BE2C (cell line): ENCODE measurements around the gene ADAM10.
"Not testable (repeated sequence)": the region's sequence is repeated elsewhere in the genome, so short reads cannot be mapped to it uniquely, and the experiment has no call there.

ENCODE experiments used
- DNase-seq: peaks from one replicate; pipeline ENCODE4 v3.0.0-alpha.2; 2020
- H3K27me3 ChIP-seq: fragments of 250-450 bp; sonication (Bioruptor Pico); 2 replicates; pipeline ENCODE4 v1.5.1; 2020; ENCODE audit warnings: mild to moderate bottlenecking
- H3K36me3 ChIP-seq: fragments of 250-450 bp; sonication (Bioruptor Pico); 2 replicates; pipeline ENCODE4 v1.5.1; 2020; ENCODE audit warnings: mild to moderate bottlenecking
- H3K4me1 ChIP-seq: fragments of 250-450 bp; sonication (Bioruptor Pico); 2 replicates; pipeline ENCODE4 v1.5.1; 2020
- H3K4me3 ChIP-seq: 2 replicates; pipeline ENCODE4 v1.5.1; 2011; ENCODE audit warnings: low read depth, low read length
- H3K9me3 ChIP-seq: fragments of 250-450 bp; sonication (Bioruptor Pico); 2 replicates; pipeline ENCODE4 v1.5.1; 2020
- CTCF ChIP-seq: IDR thresholded peaks from 2 replicates; pipeline ENCODE4 v1.5.1; 2012; ENCODE audit warnings: mild to moderate bottlenecking, low read depth, low read length

Gene ADAM10

DNA sequence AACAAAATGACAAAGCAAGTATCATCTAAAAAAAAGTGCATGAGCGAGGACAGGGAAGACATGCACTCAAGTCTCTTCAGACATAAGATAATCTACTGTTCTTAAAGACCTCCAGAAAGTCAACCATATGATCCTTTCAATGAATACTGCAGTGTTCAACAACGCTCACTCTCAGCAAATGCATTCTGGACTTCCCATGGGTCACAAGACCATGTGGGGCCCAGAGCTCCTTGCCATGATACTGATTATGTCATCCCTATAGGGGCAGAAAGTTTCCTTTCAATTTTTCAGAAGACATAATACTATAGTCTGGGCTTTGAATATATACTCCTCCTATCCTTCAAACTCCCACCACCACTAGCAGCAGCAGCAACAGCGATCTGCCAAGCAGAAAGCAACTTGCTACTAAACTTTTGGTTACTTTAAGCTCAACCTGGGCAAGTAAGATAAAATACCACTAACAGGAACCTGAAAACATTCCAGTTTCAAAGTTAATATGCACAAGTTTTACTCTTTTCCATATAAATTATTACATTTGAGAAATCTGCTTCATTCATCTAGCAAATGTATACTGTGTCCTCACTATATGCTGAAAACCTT is 143.5 kb downstream of the ADAM10 start:
- Histone ChIP-seq H3K4me3 (no peak overlapping the region), H3K9me3 (no peaks in the 10 kb centered on the region), H3K4me1 (no peaks in the 10 kb centered on the region), H3K27me3 (no peaks in the 10 kb centered on the region), H3K36me3 (peaks cover 14% of the 10 kb centered on the region)
- no peak for TF ChIP-seq CTCF
- DNase-seq, result no peak

DNA sequence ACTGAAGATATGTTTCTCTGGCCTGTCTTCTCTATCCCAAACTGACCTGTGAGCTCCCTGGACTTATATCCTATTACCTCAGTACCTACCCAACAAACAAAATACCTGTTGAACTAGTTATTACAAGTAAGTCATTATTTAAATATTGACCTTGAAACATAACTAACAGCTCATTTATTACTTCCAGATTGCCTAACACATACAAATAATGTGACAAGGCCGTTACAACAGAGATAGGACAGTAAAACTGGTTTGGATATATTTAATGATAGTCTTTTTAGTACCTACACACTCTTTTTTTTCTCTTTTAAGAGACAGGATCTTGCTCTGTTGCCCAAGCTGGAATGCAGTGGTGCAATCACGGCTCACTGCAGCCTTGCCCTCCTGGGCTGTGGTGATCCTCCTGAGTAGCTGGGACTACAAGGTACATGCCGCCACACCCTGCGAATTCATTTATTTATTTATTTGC is 145.0 kb downstream of the ADAM10 start:
- Histone ChIP-seq H3K4me3 (no peak overlapping the region), H3K4me1 (no peaks in the 10 kb centered on the region), H3K36me3 (peaks cover 6% of the 10 kb centered on the region), H3K27me3 (no peaks in the 10 kb centered on the region), H3K9me3 (no peaks in the 10 kb centered on the region)
- no peak for DNase-seq
- no peak for TF ChIP-seq CTCF

DNA sequence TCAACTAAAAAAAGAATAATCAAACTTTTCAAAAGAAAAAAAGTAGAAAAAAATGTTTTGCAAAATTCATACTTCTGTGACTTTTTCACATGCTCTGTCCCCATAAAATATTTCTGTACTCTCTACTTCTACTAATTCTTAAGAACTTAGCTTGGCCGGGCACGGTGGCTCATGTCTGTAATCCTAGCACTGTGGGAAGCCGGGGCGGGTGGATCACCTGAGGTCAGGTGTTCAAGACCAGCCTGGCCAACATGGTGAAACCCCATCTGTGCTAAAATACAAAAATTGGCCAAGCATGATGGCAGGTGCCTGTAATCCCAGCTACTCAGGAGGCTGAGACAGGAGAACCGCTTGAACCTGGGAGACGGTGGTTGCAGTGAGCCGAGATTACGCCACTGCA is 145.6 kb downstream of the ADAM10 start:
- H3K4me1 ChIP-seq, H3K36me3 ChIP-seq, H3K27me3 ChIP-seq, DNase-seq, H3K4me3 ChIP-seq, H3K9me3 ChIP-seq: not testable (repeated sequence)

DNA sequence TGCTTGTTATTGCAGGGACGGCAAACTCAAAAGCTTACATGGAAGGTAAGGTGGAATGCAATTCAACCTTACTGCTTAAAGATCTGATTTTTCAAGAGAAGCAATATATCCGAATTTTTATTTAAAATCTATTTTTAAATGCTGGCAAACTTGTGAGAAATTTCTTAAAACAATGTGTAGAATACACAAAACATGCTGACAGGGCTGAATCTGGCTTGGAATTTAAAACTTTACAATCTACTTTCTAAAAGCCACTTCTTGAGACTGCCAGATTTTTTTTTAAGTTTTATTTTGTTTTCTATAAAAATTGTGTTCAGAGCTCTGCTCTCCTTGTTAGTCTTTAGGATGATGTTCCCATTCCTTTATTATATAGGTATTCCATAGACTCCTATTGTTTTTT is 146.7 kb downstream of the ADAM10 start:
- H3K27me3 ChIP-seq, result no peaks in the 10 kb centered on the region
- no peak for DNase-seq
- H3K9me3 ChIP-seq, result no peaks in the 10 kb centered on the region
- TF ChIP-seq CTCF, result no peak
- no peaks in the 10 kb centered on the region for H3K4me1 ChIP-seq
- peaks cover 6% of the 10 kb centered on the region for H3K36me3 ChIP-seq
- H3K4me3 ChIP-seq, result no peak overlapping the region

DNA sequence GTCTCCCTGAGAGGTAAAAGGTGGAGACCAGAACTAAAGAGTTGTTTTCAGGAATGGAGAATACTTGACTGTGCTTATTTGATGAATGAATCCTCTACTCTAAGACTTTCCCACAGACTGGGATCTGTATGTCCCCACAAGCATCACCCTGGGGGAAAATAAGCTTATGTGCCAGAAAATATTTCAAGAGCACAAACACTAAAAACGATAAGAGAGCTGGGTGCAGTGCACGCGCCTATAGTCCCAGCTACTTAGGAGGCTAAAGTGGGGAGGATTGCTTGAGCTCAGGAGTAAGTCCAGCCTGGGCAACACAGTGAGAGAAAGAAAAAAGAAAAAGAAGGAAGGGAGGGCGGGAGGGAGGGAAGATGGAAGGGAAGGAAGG is 150.7 kb downstream of the ADAM10 start:
- DNase-seq, result no peak
- Histone ChIP-seq H3K4me1 (no peaks in the 10 kb centered on the region), H3K36me3 (peaks cover 15% of the 10 kb centered on the region; the same call in 1 of the 2 replicates), H3K27me3 (no peaks in the 10 kb centered on the region), H3K4me3 (no peak overlapping the region), H3K9me3 (no peaks in the 10 kb centered on the region)
- no peak for TF ChIP-seq CTCF

GRCh38 chr15:58597943-58598828 is 151.3 kb downstream of the ADAM10 start:
- DNase-seq, result no peak
- no peaks in the 10 kb centered on the region for H3K4me1 ChIP-seq
- H3K27me3 ChIP-seq, result no peaks in the 10 kb centered on the region
- no peaks in the 10 kb centered on the region for H3K9me3 ChIP-seq
- H3K36me3 ChIP-seq, result peaks cover 15% of the 10 kb centered on the region; the same call in 1 of the 2 replicates
- no peak overlapping the region for H3K4me3 ChIP-seq
- TF ChIP-seq CTCF, result no peak
